ENCODE measurements around the gene NDE1.

Gene NDE1

GRCh38 chr16:15741207-15741871 is 91.3 kb downstream of the NDE1 start:
- DNase-seq: no peak

GRCh38 chr16:15742716-15743115 is 92.7 kb downstream of the NDE1 start:
- DNase-seq: no peak

GRCh38 chr16:15743657-15744056 is 93.6 kb downstream of the NDE1 start:
- no peak for DNase-seq

DNA sequence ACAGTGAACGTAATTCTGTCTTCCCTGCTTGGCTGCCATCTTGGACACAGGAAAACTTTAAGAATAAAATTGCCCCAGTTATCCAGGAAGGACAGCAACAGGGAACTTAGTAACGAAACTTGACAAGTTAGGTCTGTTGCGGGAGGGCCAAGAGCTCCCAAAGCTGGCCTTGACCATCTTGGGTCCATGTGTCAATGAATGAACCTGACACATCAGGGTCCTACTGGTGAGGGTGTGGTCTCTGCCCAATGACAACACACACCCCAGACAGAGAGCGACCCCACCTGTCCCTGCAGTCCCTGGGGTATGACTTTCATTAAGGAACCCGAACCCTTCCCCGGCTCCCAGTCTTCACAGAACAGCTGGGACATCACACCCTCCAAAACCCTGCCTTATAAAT is 96.3 kb downstream of the NDE1 start:
- DNase-seq: no peak

DNA sequence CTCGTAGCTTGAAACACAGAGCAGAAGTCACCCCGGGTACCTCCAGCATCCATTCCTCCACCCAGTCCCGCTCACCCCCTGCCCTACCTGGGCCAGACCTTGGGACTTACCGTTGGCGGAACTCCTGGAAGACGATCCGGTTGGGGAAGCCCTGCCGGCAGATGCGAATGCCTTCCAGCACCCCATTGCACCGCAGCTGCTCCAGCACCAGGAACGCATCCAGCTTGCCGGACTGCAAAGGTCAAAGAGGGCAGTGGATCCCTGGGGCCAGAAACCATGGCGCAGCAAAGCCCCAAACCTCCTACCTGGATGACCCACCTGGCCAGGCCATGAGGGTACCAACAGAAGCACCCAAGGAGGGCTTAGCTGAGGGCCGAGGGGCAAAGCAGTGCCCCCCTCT is 97.9 kb downstream of the NDE1 start:
- no peak for DNase-seq

DNA sequence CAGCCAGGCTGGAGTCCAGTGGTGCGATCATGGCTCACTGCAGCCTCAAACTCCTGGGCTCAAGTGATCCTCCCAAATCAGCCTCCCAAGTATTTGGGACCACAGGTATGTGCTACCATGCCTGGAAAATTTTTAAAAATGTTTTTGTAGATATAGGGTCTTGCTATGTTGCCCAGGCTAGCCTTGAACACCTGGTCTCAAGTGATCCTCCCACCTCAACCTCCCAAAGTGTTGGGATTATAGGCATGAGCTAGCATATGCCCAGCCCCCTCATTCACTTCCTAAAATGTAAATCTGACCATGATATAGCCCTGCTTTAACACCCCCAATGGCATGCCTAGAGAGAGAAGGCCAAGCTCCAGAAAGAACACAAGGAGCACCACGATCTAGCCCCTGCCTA is 98.6 kb downstream of the NDE1 start:
- no peak for DNase-seq

- no peak for DNase-seq
These were observed 99.3 kb downstream of the NDE1 start for GRCh38 chr16:15749371-15749770.

DNA sequence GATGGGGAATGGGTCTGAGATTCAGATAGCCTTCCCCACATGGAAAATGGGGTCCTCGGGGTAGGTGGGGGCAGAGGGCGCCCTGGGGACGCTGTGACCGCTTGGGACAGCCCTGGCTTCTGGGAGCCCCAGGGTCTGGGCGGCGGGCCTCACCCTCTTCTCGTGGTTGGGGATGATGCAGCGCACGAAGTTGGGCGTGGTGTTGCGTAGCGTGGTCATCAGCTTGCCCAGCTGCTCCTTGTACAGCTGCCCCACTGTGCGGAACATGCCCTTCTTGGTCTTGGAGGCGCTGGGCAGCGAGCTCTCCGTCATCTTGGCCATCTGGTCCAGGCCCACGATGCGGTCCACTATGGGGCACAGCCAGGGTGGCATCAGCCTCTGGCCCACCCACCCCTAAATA is 99.9 kb downstream of the NDE1 start:
- no peak for DNase-seq

GRCh38 chr16:15751940-15752339 is 101.9 kb downstream of the NDE1 start:
- DNase-seq: no peak

GRCh38 chr16:15752717-15753488 is 102.9 kb downstream of the NDE1 start:
- DNase-seq: no peak

DNA sequence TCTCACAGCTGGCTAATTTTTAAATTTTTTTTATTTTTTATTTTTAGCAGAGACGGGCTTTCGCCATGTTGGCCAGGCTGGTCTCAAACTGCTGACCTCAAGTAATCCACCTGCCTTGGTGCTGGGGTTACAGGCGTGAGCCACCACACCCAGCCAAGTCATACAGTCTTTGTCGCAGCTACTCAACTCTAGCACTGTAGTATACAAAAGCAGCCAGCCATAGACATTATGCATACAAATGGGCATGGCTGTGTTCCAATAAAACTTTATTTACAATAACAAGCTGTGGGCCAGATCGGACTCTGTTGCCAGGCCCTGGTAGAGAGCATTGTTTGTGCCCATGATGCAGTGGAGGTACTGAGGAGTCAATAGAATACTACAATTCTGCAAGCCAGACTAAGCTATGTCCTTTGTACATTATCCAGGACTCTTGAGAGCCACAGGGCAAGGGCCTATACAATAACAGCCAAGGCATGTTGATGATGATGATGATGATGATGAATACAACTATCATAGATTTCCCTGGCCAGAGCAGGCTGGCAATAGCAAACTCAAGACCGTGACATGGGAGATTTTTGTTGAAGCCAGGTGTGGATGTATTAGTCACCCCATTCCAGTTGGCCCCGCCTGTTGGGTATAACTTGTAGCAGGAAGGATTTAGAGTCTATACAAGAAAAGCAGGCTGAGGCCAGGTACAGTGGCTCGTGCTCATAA is 104.9 kb downstream of the NDE1 start:
- no peak for DNase-seq

DNA sequence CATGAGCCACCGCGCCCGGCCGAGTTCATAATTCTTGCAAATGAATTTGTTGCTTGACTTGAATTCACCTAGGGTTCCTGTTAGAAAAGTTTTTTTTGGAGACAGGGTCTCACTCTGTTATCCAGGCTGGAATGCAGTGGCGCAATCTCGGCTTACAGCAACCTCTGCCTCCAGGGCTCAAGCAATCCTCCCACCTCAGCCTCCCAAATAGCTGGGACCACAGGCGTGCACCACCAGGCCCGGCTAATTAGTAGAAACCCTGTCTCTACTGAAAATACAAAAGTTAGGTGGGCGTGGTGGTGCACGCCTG is 107.0 kb downstream of the NDE1 start:
- DNase-seq: no peak

GRCh38 chr16:15757630-15758251 is 107.7 kb downstream of the NDE1 start:
- DNase-seq: no peak

- DNase-seq: no peak
These were observed 109.0 kb downstream of the NDE1 start for GRCh38 chr16:15759070-15759469.

GRCh38 chr16:15760129-15760528 is 110.1 kb downstream of the NDE1 start:
- no peak for DNase-seq

- DNase-seq: no peak
These were observed 114.1 kb downstream of the NDE1 start for GRCh38 chr16:15764112-15764511.

- DNase-seq: no peak
These were observed 115.1 kb downstream of the NDE1 start for GRCh38 chr16:15765116-15765515.

GRCh38 chr16:15765880-15766279 is 115.8 kb downstream of the NDE1 start:
- DNase-seq: peak; percentile 66

DNA sequence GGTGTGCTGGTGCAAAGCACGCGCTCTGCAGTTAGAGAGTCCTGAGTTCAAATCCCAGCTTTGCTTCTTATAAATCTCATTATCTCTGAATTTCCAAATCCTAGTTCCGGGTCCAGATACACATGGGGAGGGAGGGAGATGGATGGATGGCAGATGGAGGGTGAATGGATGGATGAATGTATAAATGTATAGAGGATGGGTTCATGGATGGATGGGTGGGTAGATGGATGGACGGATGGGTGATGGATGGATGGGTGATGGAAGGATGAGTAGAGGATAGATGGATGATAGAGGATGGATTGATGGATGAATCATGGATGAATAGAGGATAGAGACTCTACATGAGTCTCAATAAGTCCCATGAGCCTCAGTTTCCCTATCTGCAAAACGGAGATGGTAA is 116.9 kb downstream of the NDE1 start:
- no peak for DNase-seq

DNA sequence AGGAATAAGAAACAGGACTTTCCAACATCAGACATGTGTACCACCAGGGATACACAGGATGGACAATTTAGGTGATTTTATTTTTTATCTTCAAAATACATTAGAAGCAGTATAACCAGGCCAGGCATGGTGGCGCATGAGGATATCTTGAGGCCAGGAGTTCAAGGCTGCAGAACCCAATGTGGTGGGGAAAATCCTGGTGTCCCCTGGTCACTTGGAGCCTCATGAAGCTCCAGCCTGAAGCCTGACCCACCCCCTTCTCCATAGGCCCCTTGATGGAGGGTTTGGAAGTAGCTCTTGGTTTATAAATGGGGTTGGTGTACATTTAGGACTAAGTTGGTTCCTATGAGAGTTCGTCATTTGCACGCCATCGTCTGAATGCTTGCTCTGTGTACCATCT is 118.2 kb downstream of the NDE1 start:
- DNase-seq: no peak

GRCh38 chr16:15769239-15769638 is 119.2 kb downstream of the NDE1 start:
- DNase-seq: no peak

GRCh38 chr16:15770107-15770506 is 120.1 kb downstream of the NDE1 start:
- no peak for DNase-seq

GRCh38 chr16:15770512-15770911 is 120.5 kb downstream of the NDE1 start:
- DNase-seq: no peak

GRCh38 chr16:15771694-15772093 is 121.6 kb downstream of the NDE1 start:
- DNase-seq: no peak
